Occipital lobe (tissue), 2 donors: ENCODE measurements around the gene PPP4R1. TPM values are rescaled to one million over a fixed set of nuclear protein-coding genes. Genes with fewer than 3 reads are reported as not detected.
"Not testable (repeated sequence)": the region's sequence is repeated elsewhere in the genome, so short reads cannot be mapped to it uniquely, and the experiment has no call there.

Experiments used
- DNase-seq: peaks from one replicate; lab custom pipeline; 2025; lab: John Stamatoyannopoulos, UW
- total RNA-seq: library from RNA; depleted of rRNA; stranded (reverse); fragments of >200 nt; gene quantifications from one replicate; pipeline ENCODE4 v1.2.3, GENCODE V29; 2014

The PPP4R1 gene
- total RNA-seq, 1 donor from 2014 or later, result 149 TPM

- no peak for DNase-seq
These were observed 17.6 kb upstream of the PPP4R1 start for GRCh38 chr18:9631814-9632496.

GRCh38 chr18:9630444-9630843 is 16.1 kb upstream of the PPP4R1 start:
- no peak for DNase-seq

DNA sequence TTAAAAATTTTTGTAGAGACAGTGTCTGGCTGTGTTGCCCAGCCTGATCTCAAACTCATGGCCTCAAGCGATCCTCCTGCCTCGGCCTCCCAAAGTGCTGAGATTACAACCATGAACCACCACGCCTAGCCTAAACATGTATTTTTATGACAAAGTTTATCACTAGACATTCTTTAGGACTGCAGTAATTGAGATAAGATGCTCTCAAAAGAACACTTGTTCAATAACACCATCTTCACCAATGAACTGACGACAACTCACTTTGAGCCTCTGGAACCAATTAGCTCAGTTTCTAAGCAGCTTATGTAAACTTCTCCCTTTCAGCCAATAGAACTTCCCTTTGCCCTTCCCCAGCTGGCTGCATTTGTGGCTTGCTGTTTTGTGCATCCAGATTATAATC is 15.3 kb upstream of the PPP4R1 start:
- DNase-seq, result no peak

GRCh38 chr18:9628984-9629383 is 14.6 kb upstream of the PPP4R1 start:
- no peak for DNase-seq

DNA sequence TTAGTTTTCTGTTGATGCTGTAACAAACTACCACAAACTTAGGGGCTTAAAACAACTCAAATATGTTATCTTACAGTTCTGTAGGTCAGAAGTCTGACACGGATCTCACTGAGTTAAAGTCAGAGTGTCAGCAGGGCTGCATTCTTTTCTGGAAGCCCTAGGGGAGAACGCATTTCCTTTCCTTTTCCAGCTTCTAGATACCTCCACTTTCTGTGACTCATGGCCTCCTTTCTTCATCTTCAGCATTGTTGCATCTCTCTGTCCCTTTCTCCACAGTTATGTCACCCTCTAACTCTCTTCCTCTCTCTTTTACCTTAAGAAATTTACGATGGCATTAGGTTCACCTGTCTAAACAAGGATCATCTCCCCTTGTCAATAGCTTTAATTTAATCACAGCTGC is 13.3 kb upstream of the PPP4R1 start:
- DNase-seq, result no peak

DNA sequence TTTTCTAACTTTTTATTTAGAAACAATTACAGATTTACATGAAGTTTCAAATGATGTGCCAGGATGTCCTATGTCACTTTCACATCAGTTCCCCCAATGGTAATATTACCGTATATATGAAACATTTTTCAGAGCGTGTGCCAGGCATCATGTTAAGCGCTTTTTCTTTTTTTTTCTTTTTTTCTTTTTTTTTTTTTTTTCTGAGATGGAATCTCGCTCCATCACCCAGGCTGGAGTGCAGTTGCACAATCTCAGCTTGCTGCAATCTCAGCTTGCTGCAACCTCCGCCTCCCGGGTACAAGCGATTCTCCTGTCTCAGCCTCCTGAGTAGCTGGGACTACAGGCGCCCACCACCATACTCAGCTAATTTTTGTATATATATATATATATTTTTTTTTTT is 5.6 kb upstream of the PPP4R1 start:
- DNase-seq, result no peak

- no peak for DNase-seq
These were observed 5.2 kb upstream of the PPP4R1 start for GRCh38 chr18:9619545-9619944.

- no peak for DNase-seq
These were observed 4.7 kb upstream of the PPP4R1 start for GRCh38 chr18:9619056-9619455.

GRCh38 chr18:9617006-9617542 is 2.7 kb upstream of the PPP4R1 start:
- DNase-seq, result no peak

DNA sequence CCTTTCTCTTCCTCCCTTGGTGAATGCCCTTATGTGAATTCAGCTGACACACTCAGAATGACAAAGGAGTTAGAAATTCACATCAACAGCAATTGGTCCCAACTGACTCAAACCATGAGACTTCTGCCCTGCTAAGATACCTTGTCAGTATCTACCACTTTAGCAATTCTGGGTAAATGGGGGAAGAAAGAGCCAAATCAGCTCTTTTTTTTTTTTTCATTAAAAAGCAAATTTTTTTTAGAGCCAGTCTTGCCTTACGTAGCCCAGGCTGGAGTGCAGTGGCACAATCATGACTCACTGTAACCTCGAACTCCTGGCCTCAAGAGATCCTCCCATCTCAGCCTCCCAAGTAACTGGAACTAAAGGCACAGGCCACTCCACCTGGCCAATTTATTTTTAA is 1.7 kb upstream of the PPP4R1 start:
- DNase-seq, result no peak

DNA sequence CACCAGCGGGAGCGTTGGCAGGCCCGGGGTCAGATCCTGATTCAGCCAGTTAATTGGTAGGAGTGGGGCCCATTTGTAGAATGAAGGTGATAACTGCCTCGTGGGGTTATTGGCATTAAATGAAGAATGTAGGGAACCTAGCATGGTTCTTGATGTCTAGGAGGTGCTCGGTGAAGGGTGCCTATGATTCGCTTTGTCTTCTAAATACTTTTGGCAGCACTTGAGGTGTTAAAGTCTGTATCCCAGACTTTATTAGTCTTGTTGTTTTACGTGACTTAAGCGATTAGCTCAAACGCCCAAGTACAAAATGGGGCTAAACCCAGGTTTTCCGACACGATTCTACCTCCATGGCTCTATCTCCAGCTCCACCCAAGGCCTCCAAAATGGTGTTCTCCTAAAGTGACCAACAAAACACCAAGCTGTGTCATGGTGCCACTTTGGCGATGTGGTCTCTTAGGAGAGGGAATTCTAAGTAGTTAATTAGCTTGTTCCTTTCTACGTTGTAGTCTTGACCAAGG is 980 bp upstream of the PPP4R1 start:
- DNase-seq, result no peak

DNA sequence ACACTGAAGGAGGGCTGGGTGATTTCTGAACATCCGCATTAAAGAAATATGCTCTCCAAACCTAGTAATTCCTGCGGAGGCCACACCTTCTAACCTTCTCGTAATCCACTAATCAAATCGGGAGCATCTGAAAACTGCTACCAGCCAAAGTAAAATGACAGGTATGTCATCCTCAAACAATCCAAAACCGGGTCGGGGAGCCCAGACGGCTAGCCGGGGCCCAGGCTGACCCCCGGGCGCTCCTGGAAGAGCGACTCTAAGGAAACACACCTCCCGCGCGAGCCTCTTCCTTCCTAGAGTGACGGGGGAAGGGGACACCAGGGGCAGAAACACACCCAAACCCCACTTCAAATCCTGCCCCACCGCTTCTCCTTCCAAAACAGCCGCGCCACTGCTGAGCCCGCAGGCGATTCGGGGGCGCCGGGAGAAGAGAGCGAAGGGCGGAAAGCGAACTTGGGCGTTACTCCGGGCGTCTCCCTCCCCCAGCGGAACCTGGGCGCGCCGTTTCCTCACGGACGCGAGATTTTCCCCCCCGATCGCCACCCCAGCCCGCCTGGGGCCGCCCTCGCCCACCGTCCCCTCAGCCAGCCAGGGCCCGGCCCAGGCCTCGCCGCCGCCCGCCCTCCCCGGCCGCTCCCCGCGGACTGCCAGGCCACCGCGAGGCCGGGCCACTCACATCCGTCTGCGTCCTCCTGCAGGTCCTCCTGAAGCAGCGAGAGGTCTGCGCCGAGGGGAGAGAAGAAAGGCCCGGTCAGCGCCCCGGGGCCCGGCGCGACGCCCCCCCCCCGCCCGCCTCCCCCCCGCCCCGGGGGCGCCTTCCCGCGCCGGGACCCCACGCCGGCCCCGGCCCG is 584 bp downstream of the PPP4R1 start:
- DNase-seq, result peak; percentile 41

DNA sequence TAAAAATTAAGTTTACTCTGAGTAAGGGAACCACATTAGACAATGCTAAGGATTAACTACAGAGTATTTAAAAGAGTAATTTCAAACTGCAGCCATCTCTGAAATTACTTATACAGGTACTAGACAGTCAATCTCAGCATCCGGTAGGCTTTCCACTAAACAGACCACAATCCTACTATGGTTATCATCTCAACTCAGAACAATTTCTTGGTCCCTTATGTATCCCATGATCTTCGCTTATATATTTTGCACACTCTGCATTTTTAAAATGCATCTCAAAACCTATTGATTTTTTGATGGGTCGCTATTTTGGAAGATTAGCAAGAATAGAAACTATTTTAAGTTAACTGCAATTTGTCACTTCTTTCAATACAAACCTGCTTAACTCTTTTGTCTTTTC is 1.4 kb downstream of the PPP4R1 start:
- DNase-seq, result no peak

DNA sequence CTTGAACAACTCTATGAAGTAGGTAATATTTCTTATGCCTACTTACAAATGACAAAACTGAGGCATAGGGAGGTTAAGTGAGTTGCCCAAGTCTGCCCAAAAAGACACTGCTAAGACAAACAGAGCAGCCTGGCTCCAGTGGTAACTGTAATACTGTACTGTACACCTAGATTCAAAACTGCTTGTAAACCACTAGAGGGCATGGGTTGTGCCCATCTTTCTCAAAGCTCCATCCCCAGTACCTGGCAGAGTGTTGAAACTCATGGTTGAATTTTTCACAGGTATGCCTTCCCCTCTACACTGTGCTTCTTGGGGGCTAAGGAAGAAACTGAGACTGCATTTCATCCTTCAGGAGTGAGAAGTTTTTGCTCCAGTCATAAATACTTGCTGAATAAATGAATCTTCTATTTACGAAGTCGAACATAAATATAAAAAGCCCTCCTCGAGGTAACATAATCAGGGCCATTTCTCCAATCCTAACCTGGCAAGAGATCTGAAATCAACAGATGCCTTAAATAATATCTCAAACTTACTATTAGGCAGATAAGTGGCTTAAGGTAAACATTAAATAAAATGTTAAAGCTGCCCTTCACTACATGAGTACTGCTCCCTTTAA is 2.0 kb downstream of the PPP4R1 start:
- DNase-seq, result peak; percentile 3

DNA sequence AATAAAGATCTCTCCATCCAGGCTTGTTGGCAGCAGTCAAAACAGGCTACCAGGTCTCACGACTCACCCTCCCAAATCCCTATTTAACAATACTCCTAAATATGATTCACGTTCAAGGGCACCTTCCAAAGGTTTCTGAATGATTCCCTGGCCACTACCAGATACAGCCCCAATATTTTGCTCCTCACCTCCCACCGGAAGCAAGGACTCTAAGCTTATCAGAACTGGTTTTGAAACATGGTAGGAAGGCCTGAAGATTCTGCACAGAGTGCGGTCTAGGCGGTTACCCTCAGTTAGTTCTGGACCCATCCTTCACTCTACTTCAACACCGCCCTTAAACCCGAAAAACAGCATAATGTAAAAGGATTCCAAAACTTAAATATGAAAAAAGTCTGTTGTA is 5.2 kb downstream of the PPP4R1 start:
- DNase-seq, result no peak

DNA sequence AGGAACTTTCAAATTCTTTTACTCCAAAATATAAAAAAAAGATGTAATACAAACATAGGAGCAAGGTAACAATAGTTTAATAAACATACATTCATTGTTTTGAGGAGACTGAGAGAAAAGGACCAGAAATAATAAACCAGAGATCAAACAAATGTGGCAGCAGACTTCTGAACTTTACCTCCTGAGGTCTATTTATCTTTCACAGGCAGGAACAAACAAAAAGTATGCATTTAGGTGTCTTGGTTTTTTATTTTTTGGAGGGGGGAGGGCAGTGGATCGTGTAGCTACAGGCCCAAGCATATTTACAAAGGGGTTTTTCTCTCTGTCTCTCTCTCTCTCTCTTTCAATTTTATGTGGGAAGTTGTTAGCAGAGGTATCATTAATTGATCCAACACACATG is 5.6 kb downstream of the PPP4R1 start:
- no peak for DNase-seq

GRCh38 chr18:9608298-9608697 is 6.1 kb downstream of the PPP4R1 start:
- no peak for DNase-seq

DNA sequence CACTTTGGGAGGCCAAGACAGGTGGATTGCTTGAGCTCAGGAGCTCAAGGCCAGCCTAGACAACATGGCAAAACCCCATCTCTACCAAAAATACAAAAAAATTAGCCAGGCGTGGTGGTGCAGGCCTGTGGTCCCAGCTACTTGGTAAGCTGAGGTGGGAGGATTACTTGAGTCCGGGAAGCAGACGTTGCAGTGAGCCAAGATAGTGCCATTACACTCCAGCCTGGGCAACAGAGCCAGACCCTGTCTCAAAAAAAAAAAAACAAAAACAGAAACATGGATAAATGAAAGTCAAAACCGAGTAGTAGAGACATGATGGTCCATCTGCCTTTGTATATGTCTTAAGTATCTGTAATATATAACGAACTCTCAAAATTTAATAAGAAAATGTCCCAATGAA is 7.2 kb downstream of the PPP4R1 start:
- not testable (repeated sequence) for DNase-seq

- DNase-seq, result no peak
These were observed 8.3 kb downstream of the PPP4R1 start for GRCh38 chr18:9606039-9606438.

DNA sequence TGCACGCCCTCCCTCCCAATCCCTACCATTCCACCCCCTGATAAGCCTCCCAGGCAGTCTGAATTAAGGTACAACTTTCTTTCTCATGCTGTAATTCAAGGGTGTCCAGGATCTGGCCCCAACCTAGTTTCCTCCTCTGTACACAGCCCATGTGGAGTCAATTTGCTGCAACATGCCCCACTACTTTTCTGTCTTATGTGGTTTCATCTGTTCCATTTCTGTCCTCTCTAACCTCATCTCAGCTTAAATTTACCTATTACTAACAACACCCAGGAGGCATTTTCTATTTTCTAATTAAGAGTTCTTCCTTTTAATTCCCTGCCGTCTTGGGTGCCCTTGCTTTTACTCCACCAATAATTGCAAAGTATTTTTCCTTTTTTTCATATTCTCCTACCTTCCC is 10.0 kb downstream of the PPP4R1 start:
- DNase-seq, result no peak

- DNase-seq, result no peak
These were observed 15.0 kb downstream of the PPP4R1 start for GRCh38 chr18:9599328-9599727.

DNA sequence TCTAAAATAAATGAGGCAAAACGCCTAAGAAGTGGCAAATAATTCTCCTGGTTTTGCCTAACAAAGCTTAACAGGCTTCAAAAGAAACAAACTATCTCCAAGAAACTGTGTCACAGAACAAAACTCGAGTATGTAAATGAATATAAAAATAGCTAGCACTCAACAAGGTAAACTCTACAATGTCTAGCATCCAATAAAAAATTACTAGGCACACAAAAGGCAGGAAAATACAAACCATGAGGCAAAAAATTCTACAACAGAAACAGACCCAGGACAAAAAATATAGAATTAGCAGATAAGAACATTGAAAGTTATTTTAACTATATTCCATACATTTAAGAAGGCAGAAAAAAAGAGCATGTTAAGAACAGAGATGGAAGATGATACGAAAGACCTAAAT is 16.8 kb downstream of the PPP4R1 start:
- DNase-seq, result no peak
